Type B pancreatic cell (in vitro differentiated cells): ENCODE measurements around the gene FMN1. TPM values are rescaled to one million over a fixed set of nuclear protein-coding genes. Genes with fewer than 3 reads are reported as not detected.
A peak's percentile ranks its signal among the peaks of the same experiment; 100 is the strongest.

Experiments
- DNase-seq: peaks from one replicate; pipeline ENCODE4 v3.0.0; 2021; ENCODE audit warnings: mixed read lengths; ENCODE audit not compliant: unreplicated experiment; ENCODE audit errors: extremely low spot score
- H3K27ac Mint-ChIP-seq: 2 replicates; pipeline ENCODE4 v1.8.0; 2021; ENCODE audit warnings: mild to moderate bottlenecking, mixed read lengths
- H3K27me3 Mint-ChIP-seq: 2 replicates; pipeline ENCODE4 v1.8.0; 2021; ENCODE audit warnings: mixed read lengths
- H3K36me3 Mint-ChIP-seq: 2 replicates; pipeline ENCODE4 v1.8.0; 2021; ENCODE audit warnings: mixed read lengths
- H3K4me1 Mint-ChIP-seq: one replicate; pipeline ENCODE4 v1.8.0; 2021; ENCODE audit warnings: mixed read lengths; ENCODE audit not compliant: unreplicated experiment
- H3K4me3 Mint-ChIP-seq: 2 replicates; pipeline ENCODE4 v1.8.0; 2021; ENCODE audit warnings: mild to moderate bottlenecking, mixed read lengths
- H3K9me3 Mint-ChIP-seq: 2 replicates; pipeline ENCODE4 v1.8.0; 2021; ENCODE audit warnings: mixed read lengths
- total RNA-seq: library from RNA; stranded (reverse); gene quantifications from 2 replicates; pipeline ENCODE4 v1.2.1, GENCODE V29; 2021; ENCODE audit warnings: low replicate concordance
- TF ChIP-seq, protein P1 (sequence below): fragments of 200-600 bp; sonication (generic); conservative IDR thresholded peaks from 2 replicates; pipeline ENCODE4 v1.5.0; 2021; ENCODE audit warnings: antibody characterized with exemption, mild to moderate bottlenecking

The FMN1 gene
- total RNA-seq, 1 donor from 2014 or later, result 22.1 TPM

DNA sequence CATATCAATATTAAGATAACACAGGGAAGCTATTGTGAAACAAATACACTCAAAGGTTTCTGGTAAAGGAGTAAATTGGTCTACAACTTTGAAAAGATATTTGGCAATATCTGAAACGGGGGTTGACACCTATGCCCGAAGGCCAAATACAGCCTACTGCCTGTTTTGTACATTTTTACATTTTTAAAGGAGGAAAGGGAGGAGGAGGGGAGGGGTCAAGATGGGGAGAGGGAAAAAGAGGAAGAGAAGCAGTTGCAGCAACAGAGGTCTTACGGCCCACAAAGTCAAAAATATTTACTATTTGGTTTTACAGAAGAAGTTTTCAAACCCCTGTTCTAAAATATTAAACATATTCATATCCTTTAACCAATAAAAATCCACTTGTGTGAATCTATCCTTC is 94.2 kb downstream of the FMN1 start:
- Mint-ChIP-seq H3K4me1 (peaks cover 15% of the 10 kb centered on the region), H3K36me3 (peaks cover 3% of the 10 kb centered on the region), H3K9me3 (no peaks in the 10 kb centered on the region), H3K27me3 (peaks cover 1% of the 10 kb centered on the region), H3K27ac (no peak overlapping the region), H3K4me3 (no peak overlapping the region)
- TF ChIP-seq, protein P1, sequence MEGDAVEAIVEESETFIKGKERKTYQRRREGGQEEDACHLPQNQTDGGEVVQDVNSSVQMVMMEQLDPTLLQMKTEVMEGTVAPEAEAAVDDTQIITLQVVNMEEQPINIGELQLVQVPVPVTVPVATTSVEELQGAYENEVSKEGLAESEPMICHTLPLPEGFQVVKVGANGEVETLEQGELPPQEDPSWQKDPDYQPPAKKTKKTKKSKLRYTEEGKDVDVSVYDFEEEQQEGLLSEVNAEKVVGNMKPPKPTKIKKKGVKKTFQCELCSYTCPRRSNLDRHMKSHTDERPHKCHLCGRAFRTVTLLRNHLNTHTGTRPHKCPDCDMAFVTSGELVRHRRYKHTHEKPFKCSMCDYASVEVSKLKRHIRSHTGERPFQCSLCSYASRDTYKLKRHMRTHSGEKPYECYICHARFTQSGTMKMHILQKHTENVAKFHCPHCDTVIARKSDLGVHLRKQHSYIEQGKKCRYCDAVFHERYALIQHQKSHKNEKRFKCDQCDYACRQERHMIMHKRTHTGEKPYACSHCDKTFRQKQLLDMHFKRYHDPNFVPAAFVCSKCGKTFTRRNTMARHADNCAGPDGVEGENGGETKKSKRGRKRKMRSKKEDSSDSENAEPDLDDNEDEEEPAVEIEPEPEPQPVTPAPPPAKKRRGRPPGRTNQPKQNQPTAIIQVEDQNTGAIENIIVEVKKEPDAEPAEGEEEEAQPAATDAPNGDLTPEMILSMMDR, result no peak
- DNase-seq, result no peak

DNA sequence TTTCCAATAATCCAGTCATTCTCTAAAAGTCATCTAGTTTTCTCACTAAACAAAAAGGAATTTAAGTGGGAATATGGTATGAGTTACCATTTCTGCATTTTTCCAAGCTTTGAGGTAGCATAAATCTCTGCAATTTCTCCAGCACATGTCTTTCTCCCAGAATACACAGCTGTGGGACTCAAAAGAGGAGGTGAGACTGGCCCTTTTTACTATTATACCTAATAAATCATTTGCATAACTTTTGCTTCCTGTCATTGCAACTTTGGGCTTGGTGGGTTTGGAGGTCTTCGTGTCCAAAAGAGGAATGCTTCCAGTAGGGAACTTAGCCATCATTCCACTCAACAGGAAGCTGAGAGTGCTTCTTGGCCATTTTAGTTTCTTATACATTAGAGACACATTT is 94.8 kb downstream of the FMN1 start:
- Mint-ChIP-seq H3K27ac (no peak overlapping the region), H3K9me3 (no peaks in the 10 kb centered on the region), H3K4me3 (no peak overlapping the region), H3K4me1 (peaks cover 15% of the 10 kb centered on the region), H3K27me3 (no peaks in the 10 kb centered on the region), H3K36me3 (peaks cover 3% of the 10 kb centered on the region)
- DNase-seq, result no peak
- TF ChIP-seq, protein P1, result no peak

GRCh38 chr15:33099213-33099612 is 95.3 kb downstream of the FMN1 start:
- no peak for DNase-seq
- H3K36me3 Mint-ChIP-seq, result peaks cover 3% of the 10 kb centered on the region
- H3K9me3 Mint-ChIP-seq, result no peaks in the 10 kb centered on the region
- H3K4me3 Mint-ChIP-seq, result no peak overlapping the region
- no peak overlapping the region for H3K27ac Mint-ChIP-seq
- TF ChIP-seq, protein P1, result no peak
- H3K4me1 Mint-ChIP-seq, result peaks cover 14% of the 10 kb centered on the region
- H3K27me3 Mint-ChIP-seq, result no peaks in the 10 kb centered on the region

- TF ChIP-seq, protein P1, result no peak
- peaks cover 3% of the 10 kb centered on the region for H3K36me3 Mint-ChIP-seq
- peak overlapping the region; percentile 42 for H3K27ac Mint-ChIP-seq
- no peak overlapping the region for H3K4me3 Mint-ChIP-seq
- H3K9me3 Mint-ChIP-seq, result no peaks in the 10 kb centered on the region
- H3K4me1 Mint-ChIP-seq, result peaks cover 20% of the 10 kb centered on the region
- H3K27me3 Mint-ChIP-seq, result no peaks in the 10 kb centered on the region
- no peak for DNase-seq
Observed at GRCh38 chr15:33098094-33099058, 96.1 kb downstream of the FMN1 start.

DNA sequence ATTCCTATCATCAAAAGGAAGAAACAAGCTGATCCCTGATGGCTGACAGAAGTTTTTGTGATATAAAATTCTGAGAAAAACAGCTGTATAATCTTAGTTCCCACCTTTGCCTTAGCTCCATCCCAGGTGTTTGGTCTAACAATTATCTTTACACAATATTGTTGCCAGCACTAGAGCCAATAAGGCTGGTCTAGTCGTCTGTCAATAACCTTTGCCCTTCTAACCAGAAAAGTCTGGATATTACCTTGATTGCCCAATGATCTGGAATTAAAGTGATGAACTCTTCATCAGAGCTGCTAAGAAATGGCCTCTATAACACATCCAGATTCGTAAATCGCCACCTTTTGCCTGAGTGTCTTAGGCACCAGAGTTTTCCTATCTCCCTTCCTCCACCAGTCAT is 98.4 kb downstream of the FMN1 start:
- TF ChIP-seq, protein P1, result no peak
- no peaks in the 10 kb centered on the region for H3K27me3 Mint-ChIP-seq
- no peak for DNase-seq
- no peaks in the 10 kb centered on the region for H3K9me3 Mint-ChIP-seq
- H3K4me3 Mint-ChIP-seq, result no peak overlapping the region
- peaks cover 29% of the 10 kb centered on the region for H3K4me1 Mint-ChIP-seq
- H3K27ac Mint-ChIP-seq, result no peak overlapping the region
- peaks cover 3% of the 10 kb centered on the region for H3K36me3 Mint-ChIP-seq
